8988T (cell line): ENCODE results near the gene FANCF.
"Not testable (repeated sequence)": the region's sequence is repeated elsewhere in the genome, so short reads cannot be mapped to it uniquely, and the experiment has no call there.

Experiments
- DNase-seq: peaks from one replicate; pipeline ENCODE4 v3.0.0; 2011

The FANCF gene, protein sequence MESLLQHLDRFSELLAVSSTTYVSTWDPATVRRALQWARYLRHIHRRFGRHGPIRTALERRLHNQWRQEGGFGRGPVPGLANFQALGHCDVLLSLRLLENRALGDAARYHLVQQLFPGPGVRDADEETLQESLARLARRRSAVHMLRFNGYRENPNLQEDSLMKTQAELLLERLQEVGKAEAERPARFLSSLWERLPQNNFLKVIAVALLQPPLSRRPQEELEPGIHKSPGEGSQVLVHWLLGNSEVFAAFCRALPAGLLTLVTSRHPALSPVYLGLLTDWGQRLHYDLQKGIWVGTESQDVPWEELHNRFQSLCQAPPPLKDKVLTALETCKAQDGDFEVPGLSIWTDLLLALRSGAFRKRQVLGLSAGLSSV

DNA sequence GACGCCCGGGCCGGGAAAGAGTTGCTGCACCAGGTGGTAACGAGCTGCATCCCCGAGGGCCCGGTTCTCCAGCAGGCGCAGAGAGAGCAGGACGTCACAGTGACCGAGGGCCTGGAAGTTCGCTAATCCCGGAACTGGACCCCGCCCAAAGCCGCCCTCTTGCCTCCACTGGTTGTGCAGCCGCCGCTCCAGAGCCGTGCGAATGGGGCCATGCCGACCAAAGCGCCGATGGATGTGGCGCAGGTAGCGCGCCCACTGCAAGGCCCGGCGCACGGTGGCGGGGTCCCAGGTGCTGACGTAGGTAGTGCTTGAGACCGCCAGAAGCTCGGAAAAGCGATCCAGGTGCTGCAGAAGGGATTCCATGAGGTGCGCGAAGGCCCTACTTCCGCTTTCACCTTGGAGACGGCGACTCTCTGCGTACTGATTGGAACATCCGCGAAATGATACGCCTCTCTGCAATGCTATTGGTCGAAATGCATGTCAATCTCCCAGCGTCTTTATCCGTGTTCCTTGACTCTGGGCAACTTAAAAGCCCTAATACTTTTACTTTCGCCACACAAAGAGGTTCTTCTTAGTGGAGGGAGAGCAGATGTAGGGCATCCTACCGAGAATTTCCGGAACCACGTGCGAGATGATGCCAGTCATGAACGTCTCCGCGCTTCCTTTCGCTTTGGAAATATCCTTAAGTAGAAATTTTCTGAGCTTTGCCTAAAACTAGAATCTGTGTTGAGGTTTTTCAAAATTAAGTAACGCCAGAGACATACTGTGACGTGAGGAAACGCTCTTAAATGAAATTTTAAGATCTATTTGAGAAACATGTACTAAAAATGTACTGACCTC, at the start of gene FANCF:
FANCF (minus strand) TSS at position 376 of the 840 bp plus-strand sequence; CDS start at position 363, 13 bp downstream.
- peak; percentile 55 for DNase-seq

DNA sequence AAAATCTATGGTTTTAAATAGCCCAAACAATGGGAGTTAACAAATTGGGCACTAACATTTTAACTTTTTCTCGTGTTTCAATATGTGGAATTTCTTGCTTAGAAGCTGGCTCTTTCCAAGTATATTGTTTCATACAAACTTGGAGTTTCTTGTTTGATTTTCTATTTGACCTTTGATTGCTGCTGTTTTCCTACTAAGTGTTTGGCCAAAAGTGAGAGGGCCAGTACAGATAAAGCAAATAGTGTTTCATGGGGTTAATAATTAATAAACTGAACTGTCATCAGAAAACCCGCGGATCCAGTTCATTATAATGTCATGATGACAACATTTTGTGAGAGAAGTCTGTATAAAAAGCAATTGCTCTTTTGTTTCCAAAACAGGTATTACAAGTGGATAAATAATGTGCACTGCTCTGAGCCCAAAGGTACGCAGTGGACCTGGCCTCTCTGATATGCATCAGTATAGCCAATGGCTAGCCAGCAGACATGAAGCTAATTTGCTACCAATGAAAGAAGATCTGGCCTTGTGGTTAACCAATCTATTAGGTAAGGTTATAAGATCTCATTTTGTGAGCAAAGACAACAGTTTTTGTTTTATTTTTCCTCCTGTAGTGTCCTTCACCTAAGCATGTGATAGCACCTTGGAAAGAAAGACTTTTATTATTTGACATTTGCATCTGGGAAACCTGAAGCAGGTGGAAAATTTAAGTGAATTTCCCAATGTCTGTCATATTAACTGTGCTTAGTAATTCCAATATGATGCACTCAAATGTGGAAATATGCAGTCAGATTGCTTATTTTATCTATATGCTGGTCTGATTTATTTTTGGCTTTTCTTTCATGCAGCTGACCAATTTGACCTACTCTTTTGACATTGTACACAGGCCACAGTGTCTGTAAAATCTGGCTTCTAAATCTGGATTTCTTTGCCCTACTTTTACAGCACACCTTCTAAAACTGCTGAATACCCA, 49.1 kb upstream of the FANCF start:
- DNase-seq, result no peak

DNA sequence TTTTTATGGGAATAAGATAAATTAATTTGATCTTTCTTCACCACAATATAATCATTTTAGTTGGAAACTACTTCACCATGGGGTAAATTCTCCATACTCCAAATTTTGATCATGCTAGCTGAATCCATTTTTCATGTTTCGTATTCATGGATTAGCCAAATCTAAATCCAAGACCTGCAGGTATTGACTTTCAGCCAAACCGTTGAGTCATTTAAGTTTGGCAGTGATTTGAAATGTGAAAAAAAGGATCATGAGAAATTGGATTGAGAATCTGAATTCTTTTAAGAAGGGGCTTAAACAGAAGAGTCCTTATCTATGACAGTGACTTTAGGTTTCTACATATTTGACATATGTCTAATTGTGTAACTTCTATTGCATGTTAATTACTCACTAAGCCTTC, 46.1 kb upstream of the FANCF start:
- DNase-seq, result no peak

DNA sequence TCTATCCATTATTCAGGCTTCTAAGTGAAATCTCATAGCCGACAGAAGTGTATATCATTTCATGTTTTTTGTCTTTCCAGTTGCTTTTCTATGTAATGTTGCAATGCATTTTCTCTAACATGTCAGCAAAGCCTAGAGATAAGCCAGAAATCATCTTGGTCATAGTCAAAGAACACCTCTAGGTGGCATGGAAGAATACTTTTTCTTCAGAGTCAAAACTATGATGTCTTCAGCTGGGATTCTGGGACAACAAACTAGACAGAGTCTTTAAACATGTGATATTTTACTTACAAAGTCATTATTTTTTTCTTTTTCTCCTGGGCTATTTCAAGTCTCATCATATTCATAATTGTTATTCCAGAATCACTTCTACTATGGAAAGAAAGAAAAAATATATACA, 45.2 kb upstream of the FANCF start:
- DNase-seq, result no peak

DNA sequence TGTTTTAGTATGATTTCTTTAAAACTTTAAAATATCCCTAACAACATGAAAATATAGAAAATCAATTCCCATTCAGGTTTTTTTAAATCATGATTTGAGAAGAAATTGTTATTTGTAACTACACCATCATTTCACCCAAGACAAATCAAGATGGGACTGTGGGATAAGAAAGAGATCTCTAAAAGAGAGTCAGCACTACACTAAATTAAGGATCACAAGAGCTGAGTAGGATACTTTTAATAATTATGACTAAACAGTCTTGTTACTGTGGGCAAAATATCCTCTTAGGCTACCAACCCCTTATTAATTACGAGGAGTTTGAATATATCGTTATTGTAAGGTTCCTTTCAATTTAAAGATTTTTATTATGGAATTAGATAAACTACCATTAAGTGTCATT, 43.7 kb upstream of the FANCF start:
- DNase-seq, result no peak

DNA sequence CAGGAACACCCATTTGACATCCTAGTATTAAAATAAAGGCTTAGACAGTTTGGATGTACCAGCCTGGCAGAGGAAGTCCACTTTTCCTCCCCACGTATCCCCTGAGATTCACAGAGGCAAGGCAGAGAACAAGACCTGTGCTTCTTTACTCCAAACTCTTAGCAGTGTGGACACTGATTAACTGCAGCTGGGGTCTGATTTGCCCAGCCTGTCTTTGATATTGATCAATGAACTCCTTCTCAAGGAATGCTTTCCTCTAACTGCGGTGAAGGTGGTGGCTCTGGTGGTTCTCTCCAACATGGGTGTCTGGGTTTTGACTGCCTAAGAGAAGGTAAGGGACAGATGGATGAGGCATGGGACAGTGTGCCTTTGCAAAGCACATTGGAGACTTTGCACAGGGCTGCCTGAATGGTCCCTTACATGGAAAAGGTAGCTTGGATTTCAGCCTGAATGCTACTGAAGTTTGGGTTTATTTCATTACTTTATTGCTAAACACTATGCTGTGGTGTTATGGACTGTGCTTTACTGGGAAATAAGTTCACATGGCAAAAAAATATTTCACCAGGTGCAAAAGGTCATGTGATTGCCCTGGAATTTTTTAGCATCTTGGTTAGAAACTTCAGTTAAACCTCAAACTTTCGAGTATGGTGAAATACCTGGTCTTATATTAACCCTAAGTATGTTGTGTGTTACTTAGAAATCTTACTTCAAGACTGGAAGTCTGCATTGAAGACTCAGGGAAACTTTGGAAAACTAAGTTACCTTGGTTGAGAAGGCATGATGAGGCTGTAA, 42.6 kb upstream of the FANCF start:
- no peak for DNase-seq

DNA sequence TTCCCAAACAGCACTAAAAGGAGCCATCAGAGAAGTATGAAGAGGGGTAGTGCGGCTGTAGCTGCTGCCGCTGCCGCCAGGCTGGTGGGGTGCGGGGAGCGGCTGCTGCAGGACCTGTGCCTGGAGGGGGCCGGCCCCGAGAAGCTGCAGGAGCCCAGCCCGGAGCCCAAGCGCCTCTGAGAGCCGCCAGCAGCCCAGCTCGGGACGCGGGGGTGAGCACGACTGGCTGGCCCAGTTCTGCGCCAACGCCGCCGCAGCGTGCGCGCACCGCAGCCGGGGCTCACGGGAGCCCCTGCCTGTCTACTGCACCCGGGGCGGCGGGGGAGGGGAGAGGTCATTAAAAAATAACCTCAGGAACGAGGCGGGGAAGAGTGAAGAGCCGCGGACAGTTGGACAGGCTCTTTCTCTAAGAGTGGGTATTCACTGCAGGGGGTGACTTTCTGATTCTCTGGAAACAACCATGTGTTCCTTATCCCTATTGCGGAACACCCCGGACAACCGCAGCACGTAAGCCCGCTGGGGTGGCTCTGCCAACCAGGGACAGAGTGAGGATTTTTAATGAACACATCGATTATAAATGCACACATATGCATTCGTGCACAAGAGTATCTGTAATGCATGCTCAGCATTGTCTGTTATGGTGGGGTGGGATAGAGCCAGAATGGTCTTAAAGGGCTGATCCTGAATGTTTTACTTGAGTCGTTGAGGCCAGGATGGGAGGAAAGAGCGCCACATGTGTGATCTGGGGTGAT, 41.2 kb upstream of the FANCF start:
- DNase-seq, result peak; percentile 39

DNA sequence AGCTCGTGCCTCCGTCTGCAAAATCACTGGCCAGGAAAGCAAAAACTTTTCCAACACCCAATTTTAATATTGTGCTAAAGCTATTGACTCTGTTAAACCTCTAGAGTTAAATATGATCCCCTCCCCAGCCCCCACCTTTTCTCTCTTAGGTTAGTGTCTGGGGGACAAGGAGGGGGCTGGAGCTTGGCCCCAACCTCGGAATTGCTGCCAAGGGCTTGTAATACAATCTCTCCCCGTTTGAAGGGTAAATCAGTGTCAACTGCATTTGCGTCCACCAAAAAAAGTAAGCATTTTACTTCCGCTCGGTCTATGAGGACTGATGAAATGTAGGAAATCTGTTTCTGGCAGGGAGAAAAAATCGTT, 40.7 kb upstream of the FANCF start, which contains the start of gene GAS2:
GAS2 (plus strand) TSS at position 287 of the 363 bp plus-strand sequence. CDS start 8,259 bp downstream, outside the sequence.
- no peak for DNase-seq

DNA sequence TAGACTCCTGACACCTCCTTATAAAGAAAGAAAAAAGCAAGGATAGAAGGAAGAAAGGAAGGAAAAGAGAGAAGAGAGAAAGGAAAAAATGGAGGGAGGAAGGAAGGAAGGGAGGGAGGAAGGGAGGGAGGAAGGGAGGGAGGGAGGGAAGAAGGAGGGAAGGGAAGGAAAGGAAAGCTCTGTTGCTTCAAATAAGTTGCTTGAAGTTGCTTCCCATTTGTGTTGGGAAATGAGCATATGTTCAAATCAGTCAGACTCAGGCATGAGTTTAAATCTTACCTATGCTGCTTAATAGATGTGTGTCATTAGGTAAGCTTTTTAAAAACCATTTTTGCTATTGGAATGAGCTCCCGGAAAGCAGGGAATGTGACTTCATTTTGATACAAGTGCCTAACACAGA, 34.2 kb upstream of the FANCF start:
- no peak for DNase-seq

DNA sequence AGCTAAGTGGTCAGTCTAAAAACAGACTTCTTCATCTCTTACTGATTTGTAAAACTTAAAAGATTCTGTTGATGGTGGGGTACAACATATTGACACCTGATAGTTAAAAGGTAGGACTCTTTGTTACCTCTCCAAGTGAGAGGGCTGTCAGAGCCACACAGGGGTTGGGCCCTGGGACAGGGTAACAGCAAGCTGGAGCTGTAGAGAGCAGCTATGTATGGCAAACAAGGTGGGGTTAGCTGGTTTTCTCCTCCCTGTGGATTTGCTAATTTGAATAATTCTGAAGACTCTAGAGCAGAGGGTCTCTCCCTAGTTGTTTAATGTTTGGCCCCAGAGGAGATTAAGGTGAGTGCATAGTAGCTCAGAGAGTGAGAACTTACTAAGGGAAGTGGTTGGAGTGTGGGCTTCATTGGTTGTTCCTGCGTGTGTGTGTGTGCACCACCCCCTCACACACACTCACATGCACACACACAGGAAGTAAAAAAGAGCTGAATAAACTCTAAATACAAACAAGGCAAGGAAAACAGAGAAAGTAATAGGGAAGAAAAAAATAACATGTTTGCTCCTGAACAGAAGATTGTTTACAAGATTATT, 31.6 kb upstream of the FANCF start:
- DNase-seq, result no peak

DNA sequence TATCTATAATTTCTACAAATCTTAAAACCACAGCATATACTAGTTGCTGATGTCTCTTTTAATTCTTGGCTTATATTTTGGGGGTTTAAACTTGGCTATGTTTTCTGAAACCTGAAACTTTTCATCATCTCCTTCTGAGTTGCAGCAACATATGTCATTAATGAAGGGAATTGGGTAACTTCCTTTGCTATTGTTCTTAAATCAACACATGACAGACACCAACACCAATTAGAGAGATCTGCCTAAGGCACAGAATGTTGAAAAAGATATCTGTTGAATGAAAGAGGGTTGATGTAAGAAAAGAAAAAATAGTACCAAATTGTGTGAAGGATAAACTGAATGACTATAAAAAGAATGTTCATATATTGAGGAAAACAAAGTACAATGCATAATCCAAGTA, 30.5 kb upstream of the FANCF start:
- DNase-seq, result no peak

DNA sequence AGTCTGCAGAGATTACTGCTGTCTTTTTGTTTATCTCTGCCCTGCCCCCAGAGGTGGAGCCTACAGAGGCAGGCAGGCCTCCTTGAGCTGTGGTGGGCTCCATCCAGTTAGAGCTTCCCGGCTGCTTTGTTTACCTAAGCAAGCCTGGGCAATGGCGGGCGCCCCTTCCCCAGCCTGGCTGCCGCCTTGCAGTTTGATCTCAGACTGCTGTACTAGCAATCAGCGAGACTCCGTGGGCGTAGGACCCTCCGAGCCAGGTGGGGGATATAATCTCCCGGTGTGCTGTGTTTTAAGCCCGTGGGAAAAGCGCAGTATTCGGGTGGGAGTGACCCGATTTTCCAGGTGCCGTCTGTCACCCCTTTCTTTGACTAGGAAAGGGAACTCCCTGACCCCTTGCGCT, 26.7 kb upstream of the FANCF start:
- not testable (repeated sequence) for DNase-seq

DNA sequence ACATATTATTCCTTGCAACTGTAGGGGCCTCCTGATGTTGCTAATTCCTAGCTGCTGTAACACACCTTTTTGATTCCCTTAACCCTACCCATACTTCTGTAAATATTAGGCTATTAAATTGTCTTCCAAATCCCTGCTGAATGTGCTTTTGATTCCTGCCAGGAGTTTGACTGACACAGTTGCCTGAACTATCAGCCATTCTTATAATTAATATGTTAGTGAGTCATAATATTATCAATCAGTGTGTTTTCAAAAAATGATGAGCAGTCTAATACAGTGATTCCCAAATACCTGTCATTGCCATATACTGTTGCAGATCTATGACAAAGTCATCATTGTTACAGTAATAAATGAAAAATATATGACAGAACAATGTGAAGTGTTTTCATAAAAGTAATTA, 15.9 kb upstream of the FANCF start:
- no peak for DNase-seq

DNA sequence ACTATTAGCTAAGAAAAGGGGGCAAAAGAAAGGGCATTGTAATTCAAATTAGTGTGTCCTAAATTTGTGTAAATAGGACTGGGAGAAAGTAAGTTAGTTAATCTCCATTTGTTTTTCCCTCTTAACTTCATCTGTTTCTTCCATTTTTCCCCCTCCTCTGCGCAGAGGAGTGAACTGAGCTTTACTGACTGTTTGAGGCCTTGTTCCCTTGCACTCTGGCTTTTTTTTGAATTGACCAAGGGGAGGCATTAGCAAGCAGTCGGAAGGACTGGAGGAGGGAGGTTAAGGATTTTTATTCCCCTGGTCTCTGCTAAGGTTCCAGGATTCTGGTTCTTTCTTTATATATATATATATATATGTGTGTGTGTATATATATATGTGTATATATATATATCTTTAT, 15.2 kb upstream of the FANCF start:
- no peak for DNase-seq

DNA sequence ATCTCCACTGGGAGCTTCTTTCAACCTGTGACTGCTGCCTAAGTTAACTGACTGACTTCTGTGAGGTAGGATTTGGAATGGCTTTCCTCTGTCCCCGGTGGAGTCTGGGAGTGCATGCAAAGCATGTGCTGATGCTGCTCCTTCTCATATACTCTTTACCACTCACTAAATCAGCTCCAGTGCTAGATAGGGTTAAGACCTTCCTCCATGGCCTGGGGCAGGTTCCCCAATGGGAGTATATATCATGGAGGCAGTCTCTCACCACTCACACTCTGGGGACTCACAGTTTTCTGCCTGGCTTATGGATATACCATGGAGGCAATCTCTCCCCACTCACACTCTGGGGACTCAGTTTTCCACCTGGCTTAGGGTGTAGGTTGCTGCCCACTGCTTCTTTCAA, 10.1 kb upstream of the FANCF start:
- DNase-seq, result no peak

DNA sequence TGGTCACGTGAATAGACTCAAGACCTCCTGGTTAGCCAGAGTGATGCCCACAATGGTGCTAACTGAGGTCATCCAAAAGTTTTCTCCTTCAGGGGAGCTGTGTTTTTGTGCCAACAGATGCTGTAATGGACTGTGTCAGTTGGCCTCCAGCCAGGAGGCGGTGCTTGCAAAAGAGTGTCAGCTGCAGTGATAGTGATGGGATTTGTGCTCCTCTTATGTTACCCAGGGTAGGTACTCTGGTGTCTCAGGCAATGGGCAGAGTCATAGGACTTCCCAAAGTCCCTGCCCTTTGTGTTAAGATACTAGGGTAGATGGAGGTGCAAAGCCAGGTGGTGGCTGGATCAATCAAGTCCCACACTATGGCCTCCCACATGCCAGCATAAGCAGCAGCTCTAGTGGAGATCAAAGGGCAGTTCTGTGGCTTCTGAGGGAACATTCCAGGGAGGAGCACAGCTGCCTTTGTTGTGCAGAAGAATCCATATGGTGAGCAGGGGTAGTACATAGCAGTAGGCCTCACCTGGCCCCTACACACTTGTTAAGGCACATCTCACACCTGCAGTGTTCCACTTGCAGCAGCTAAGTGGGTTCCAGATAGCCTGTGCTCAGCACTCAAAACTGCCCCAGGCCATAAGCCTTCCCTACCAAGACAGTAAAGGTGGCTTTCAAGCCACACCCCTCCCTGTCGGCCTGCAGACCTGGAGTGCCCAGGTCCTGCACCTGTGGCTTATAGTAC, 9.4 kb upstream of the FANCF start:
- DNase-seq, result no peak

DNA sequence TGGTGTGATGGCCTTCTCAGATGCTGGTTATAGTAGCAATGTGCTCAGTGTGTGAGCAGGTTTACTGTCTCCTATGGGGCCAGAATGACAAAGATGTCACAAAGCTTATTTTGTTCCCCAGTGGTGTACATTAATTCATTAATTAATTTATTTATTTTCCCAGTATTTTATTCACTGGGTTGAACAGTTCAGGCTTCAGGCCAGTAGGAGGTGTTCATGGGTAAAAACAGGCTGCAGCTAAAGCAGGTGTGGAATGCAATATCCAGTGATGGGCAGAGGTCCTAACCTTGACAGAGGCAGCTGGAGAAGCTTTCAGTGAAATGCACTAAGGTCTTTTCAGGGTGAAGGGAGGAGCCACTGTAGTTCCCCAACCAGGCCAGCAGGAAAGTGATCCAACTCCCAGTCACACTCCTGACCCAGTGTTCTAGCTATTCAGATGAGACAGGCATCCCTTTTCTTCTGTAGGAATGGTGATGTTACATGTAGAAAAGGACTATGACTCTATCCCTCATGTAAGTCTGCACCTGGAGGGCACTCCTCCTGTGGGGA, 7.8 kb upstream of the FANCF start:
- no peak for DNase-seq

DNA sequence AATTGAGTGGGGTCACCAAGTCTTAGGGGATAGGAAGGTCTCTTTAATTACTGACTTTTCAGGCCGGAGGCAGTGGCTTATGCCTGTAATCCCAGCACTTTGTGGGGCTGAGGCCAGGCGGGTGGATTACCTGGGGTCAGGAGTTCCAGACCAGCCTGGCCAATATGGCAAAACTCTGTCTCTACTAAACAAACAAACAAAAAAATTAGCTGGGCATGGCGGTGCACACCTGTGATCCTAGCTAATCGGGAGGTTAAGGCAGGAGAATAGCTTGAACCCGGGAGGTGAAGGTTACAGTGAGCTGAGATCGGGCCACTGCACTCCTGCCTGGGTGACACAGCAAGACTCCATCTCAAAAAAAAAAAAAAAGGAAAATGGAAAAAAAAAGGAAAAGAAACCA, 1.8 kb upstream of the FANCF start:
- DNase-seq, result no peak

DNA sequence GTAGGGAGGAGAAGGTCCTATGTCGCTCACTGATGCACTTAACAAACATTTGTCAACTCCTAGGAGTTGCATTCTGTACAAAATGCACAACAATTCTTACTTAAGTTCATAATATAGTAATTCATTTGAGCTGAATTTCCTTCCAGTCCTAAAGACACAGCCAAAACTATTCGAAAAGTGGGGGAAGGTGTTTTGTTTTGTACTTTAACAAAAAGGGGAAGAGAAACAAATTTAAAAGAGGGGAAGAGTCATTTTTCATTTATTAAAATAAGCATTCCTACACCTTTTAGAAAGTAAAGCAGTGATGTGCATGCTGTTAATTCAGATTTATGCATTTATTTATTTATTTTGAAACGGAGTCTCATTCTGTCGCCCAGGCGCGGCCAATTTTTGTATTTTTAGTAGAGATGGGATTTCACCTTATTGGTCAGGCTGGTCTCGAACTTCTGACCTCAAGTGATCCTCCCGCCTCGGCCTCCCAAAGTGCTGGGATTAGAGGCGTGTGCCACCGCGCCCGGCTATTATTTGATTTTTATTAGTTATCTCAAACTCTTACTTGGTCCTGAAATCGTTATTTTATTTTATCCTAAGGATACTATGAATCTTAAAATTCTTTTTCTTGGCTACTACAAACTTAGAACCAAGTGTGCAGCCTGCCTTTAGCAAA, 1.1 kb upstream of the FANCF start:
- no peak for DNase-seq
